Kidney epithelial cell (primary cell): Measurements from ENCODE around the gene EXOC6B. TPM values are rescaled to one million over a fixed set of nuclear protein-coding genes. Genes with fewer than 3 reads are reported as not detected.

Experiments
- DNase-seq: peaks from one replicate; pipeline ENCODE4 v3.0.0-alpha.2; 2010; ENCODE audit warnings: low read depth
- H3K27me3 ChIP-seq: 2 replicates; pipeline ENCODE4 v1.6.0; 2011; ENCODE audit warnings: low read length; ENCODE audit not compliant: control insufficient read depth, insufficient read depth
- H3K36me3 ChIP-seq: 2 replicates; pipeline ENCODE4 v1.5.1; 2011; ENCODE audit warnings: low read length; ENCODE audit not compliant: control insufficient read depth, insufficient read depth
- H3K4me3 ChIP-seq: 2 replicates; pipeline ENCODE4 v1.5.1; 2011; ENCODE audit warnings: low read depth, mild to moderate bottlenecking, control low read depth, low read length
- CTCF ChIP-seq: IDR thresholded peaks from 2 replicates; pipeline ENCODE4 v1.5.1; 2011; ENCODE audit warnings: mild to moderate bottlenecking, moderate library complexity, low read length, control low read depth, inconsistent platforms; ENCODE audit not compliant: insufficient read depth, poor library complexity, severe bottlenecking
- total RNA-seq: library from RNA; depleted of rRNA; stranded (reverse); fragments of >200 nt; gene quantifications from 2 replicates; pipeline ENCODE4 v1.2.3, GENCODE V29; 2015

Gene EXOC6B
- total RNA-seq, 1 donor from 2014 or later = 21.8 TPM

- no peak overlapping the region for H3K4me3 ChIP-seq
- no peaks in the 10 kb centered on the region for H3K36me3 ChIP-seq
- no peak for DNase-seq
- H3K27me3 ChIP-seq = peaks cover 31% of the 10 kb centered on the region
- no peak for TF ChIP-seq CTCF
Measured at GRCh38 chr2:72131916-72132841, 693.7 kb downstream of the EXOC6B start.

- TF ChIP-seq CTCF = no peak
- Histone ChIP-seq H3K36me3 (no peaks in the 10 kb centered on the region), H3K4me3 (no peak overlapping the region), H3K27me3 (peaks cover 31% of the 10 kb centered on the region)
- DNase-seq = no peak
Measured at GRCh38 chr2:72131371-72131891, 694.4 kb downstream of the EXOC6B start.

GRCh38 chr2:72130659-72131360 lies 695.0 kb downstream of the EXOC6B start:
- Histone ChIP-seq H3K36me3 (no peaks in the 10 kb centered on the region), H3K4me3 (no peak overlapping the region), H3K27me3 (peaks cover 31% of the 10 kb centered on the region)
- TF ChIP-seq CTCF = no peak
- no peak for DNase-seq

GRCh38 chr2:72129681-72130340 lies 696.0 kb downstream of the EXOC6B start:
- H3K27me3 ChIP-seq = peaks cover 31% of the 10 kb centered on the region
- no peak for DNase-seq
- no peaks in the 10 kb centered on the region for H3K36me3 ChIP-seq
- no peak overlapping the region for H3K4me3 ChIP-seq
- no peak for TF ChIP-seq CTCF

- Histone ChIP-seq H3K27me3 (peaks cover 31% of the 10 kb centered on the region), H3K36me3 (no peaks in the 10 kb centered on the region), H3K4me3 (no peak overlapping the region)
- no peak for DNase-seq
- TF ChIP-seq CTCF = no peak
Measured at GRCh38 chr2:72128843-72129227, 697.0 kb downstream of the EXOC6B start.
